GM19395 (cell line): ENCODE data around the gene ASH1L.
"Not testable (repeated sequence)": the region's sequence is repeated elsewhere in the genome, so short reads cannot be mapped to it uniquely, and the experiment has no call there.

ENCODE experiments used
- ATAC-seq: cut with Tn5 transposase; IDR thresholded peaks from one replicate; pipeline ENCODE4 v1.9.1; 2021; ENCODE audit warnings: mild to moderate bottlenecking, moderate library complexity; ENCODE audit not compliant: unreplicated experiment

Gene ASH1L

DNA sequence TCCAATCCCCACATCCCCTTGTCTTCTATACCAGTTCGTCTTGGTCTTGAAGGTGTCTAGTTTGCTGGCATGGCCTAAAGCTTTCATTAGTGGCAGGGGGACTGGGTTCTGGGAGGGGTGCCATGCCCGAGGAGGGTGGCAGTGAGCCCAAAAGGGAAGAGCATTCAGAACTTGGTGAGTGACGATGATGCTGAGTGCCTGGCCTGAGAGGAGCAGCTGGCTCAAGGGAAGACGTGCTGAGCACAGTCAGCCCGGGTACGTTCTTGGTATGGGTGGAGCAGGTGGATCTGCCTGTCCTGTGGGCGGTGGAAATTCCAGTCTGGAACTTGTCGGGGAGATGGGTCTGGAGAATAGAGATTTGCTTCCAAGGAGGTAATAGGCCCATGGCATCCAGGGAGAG lies 249.3 kb downstream of the ASH1L start:
- no peak for ATAC-seq

GRCh38 chr1:155309423-155310021 lies 253.1 kb downstream of the ASH1L start:
- no peak for ATAC-seq

- peak; percentile 89 for ATAC-seq
These were observed 253.8 kb downstream of the ASH1L start, which contains the start of gene FDPS for GRCh38 chr1:155308493-155309422. TSS of gene FDPS (plus strand) at chr1:155308866. CDS start at chr1:155309790, 924 bp downstream.

GRCh38 chr1:155307247-155307740 lies 255.3 kb downstream of the ASH1L start:
- no peak for ATAC-seq

GRCh38 chr1:155305881-155306391 lies 256.7 kb downstream of the ASH1L start:
- no peak for ATAC-seq

DNA sequence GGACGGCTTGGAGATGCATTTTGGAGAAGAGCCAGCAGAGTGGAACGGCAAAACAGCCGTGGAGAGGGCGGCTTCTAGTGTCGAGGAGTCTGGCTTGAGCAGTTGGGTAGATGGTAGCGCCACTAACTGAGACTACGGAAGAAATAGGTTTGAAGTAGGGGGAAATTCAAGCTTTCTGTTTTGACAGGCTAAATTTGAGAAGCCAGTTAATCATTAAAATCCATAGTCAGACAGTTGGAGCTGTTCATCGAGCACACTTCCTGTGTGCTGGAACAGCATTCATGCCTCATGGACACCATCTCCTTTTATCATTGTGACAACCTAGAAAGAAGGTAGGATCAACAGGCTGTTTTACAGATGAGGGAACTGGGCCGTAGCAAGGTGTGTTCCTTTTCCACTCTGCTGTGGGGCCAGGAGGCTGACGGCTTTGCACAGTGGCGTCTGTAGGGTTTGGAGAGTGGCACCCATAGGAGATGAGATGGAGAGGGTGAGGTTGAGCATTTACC lies 258.0 kb downstream of the ASH1L start:
- ATAC-seq: no peak

GRCh38 chr1:155301342-155301841 lies 261.2 kb downstream of the ASH1L start, which contains the start of gene PKLR:
TSS of gene PKLR (minus strand) at chr1:155301438. CDS start at chr1:155301395, 43 bp downstream.
- ATAC-seq: no peak

GRCh38 chr1:155300553-155301329 lies 261.9 kb downstream of the ASH1L start:
- ATAC-seq: no peak

DNA sequence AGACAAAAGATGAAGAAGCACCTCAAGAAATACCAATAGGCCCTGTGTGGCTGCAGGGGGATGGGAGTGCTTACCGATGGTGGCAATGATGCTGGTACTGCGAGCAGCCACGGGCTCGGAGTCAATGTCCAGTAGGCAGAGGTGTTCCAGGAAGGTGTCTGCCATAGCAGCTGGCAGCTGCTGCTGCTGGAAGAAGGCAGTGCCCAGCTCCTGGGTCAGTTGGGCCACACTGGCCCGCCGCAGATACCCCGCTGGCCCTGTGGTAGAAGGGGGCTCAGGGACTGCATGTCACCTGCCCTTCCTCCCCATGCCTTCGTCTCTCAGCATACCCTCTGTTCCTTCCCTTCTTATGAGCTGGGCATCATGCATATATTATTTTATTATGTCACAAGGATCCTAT lies 262.6 kb downstream of the ASH1L start:
- no peak for ATAC-seq

- no peak for ATAC-seq
These were observed 265.2 kb downstream of the ASH1L start for GRCh38 chr1:155297384-155297783.

DNA sequence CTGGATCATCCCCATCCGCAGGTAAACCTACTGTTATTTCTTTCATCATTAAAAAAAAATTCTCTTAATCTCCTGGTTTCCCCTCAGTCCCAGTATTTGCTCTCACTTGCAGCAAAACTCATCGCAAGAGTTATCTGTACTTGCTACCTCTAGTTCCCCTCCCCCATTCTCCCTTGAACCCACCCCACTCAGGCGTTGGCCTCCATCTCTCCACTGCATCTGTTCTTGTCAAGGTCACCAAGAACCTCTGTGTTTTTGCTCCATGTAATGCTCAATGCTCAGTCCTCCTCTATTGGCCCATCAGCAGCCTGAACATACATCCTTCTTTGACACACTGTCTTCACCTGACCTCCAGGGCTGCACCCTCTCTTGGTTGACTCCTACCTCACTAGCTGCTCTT lies 265.9 kb downstream of the ASH1L start:
- no peak for ATAC-seq

GRCh38 chr1:155295942-155296267 lies 266.7 kb downstream of the ASH1L start:
- ATAC-seq: no peak

GRCh38 chr1:155295183-155295941 lies 267.2 kb downstream of the ASH1L start:
- ATAC-seq: no peak

GRCh38 chr1:155294520-155295182 lies 268.0 kb downstream of the ASH1L start:
- no peak for ATAC-seq

DNA sequence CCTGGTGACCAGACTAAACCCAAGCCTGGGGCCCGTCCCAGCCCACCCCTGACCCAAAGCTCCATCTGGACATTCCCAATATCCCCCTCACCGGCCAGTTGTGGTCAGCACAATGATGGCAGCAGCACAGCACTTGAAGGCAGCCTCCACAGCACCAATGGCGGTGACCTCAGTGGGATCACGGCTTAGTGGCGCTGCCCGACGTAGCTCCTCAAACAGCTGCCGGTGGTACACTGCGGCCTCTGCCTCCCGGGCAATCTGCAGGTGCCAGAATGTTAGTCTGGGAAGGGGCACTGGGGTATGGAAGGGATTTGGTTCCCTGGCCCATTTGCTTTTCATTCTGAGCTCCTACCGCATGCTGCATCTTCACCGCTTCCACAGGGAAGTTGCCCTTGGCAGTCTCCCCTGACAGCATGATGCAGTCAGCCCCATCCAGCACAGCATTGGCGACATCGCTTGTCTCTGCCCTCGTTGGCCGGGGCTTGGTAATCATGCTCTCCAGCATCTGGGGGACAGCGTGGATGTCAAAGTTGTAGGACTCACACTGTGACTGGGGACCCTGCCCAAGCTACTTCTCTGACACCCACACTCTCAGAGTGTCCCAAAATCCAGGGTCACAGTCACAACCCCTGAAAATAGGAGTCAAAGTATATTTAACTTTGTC lies 269.4 kb downstream of the ASH1L start:
- ATAC-seq: no peak

DNA sequence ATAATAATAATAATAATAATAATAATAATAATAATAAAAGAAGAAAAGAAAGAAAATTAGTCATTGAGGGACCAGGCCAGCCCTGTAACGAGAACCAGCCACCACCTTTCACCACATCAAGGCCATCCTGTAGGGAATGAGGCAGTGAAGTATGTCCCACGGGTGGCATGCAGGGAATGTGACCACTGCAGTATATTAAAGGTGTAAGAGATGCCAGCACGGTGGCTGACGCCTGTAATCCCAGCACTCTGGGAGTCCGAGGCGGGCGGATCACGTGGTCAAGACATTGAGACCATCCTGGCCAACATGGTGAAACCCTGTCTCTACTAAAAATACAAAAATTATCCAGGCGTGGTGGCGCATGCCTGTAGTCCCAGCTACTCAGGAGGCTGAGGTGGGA lies 271.6 kb downstream of the ASH1L start:
- ATAC-seq: not testable (repeated sequence)

GRCh38 chr1:155287987-155288543 lies 274.5 kb downstream of the ASH1L start:
- no peak for ATAC-seq

- no peak for ATAC-seq
These were observed 276.1 kb downstream of the ASH1L start for GRCh38 chr1:155286544-155286943.
